ENCODE results near the gene CDH4.

The CDH4 gene

DNA sequence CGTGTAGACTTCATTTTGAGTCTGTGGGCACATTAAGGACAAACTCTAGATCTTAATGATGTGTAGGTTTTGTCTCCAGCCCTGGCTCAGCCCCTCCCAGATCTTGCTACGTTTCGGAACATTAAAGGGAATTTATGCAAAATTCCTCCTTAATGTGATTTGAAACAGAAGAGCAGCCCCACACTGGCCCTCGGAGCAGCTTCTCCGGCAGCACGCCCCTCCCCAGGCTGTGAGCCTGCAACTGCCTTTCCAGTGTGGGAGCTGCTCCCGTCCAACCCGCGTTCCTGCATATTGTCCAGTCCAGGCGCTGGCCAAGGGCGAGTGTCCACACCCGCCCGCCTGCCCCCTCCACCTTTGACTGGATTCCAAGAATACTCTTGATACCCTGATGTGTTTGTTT, 556.4 kb downstream of the CDH4 start:
- Histone ChIP-seq H3K36me3 (ENCODE audit: control insufficient read depth, insufficient read depth, low read length) (no peaks in the 10 kb centered on the region), H3K9me3 (ENCODE audit: control insufficient read depth, low read length) (no peaks in the 10 kb centered on the region), H3K4me1 (ENCODE audit: control insufficient read depth, insufficient read depth, low read length, poor library complexity, severe bottlenecking) (no peaks in the 10 kb centered on the region), H3K4me3 (ENCODE audit: extremely low read depth, insufficient read depth, low read length, poor library complexity, severe bottlenecking) (no peak overlapping the region), H3K27ac (ENCODE audit: low read depth, low read length, severe bottlenecking) (no peak overlapping the region)
- WGBS, 2 experiments (ENCODE audit: insufficient coverage in 2 of 2): 75 to 81% methylated on average over 8 to 11 of the region's 13 CpGs

DNA sequence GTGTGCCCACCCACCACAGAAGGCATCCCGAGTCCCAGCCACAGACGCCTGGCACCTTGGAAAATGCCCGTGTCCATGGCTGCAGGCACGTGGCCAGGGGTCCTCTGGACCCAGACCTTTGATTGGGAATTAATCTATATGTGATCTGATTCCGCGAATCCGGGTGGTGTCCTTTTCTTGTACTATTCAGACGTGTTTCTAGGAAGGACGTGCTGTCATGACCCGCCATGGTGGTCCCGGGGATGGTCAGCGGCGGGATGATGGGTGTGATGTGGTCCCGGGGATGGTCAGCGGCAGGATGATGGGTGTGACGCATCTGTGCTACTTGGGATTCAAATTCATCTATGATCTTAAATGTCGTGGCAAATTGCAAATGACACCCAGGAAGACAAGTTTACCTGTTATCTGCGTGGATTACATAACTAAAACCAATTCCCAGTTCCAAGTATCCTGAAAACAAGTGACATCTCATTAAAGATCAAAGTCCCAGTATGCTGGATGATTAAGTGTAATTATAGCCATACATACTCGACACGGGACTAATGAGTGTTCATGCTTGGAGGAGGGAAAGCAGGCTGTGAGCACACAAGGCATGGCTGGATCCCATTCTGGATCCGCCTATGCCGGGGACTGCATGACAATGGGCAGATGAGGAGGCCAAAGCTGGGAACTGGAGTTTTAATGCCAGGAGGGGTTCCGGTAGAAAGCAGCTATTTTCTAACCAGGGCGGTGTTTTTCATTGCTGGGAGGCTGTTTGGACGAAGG, 557.1 kb downstream of the CDH4 start:
- H3K4me1 ChIP-seq (ENCODE audit: control insufficient read depth, insufficient read depth, low read length, poor library complexity, severe bottlenecking): no peaks in the 10 kb centered on the region
- H3K4me3 ChIP-seq (ENCODE audit: extremely low read depth, insufficient read depth, low read length, poor library complexity, severe bottlenecking): no peak overlapping the region
- 88 to 94% methylated on average over 22 to 24 of the region's 25 CpGs for WGBS, 2 experiments (ENCODE audit: insufficient coverage in 2 of 2)
- no peaks in the 10 kb centered on the region for H3K9me3 ChIP-seq (ENCODE audit: control insufficient read depth, low read length)
- no peak overlapping the region for H3K27ac ChIP-seq (ENCODE audit: low read depth, low read length, severe bottlenecking)
- no peaks in the 10 kb centered on the region for H3K36me3 ChIP-seq (ENCODE audit: control insufficient read depth, insufficient read depth, low read length)

DNA sequence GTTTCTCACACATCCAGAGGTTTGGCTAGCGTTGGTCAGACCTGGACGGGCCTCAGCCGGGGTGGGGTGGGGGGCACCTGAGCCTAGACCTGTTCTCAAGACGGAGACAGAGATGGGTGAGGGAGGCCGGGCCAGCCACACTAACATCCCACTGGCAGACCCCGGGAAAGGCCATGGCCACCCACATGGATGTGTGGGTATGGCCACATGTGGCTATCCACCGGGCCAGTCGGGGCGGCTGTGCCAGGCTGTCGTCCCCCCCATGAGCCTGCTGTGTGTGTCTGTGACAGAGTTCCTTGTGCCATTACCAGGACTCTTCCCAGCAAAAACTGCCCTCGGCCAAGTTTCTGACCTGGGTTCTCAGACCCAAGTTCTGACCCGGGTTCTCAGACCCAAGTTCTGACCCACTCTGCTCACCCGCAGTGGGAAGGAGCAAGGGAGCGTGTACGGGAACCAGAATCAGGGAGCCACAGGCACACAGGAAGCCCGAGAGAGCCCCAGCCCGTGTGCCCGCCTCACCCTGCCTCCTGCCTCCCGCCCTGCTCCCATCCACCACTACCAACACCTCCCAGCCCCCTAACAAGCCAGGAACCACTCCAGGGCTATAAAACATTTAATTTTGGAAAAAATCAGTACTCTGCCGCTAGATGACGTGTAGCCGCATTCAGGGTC, 558.1 kb downstream of the CDH4 start:
- H3K4me1 ChIP-seq (ENCODE audit: control insufficient read depth, insufficient read depth, low read length, poor library complexity, severe bottlenecking): no peaks in the 10 kb centered on the region
- H3K27ac ChIP-seq (ENCODE audit: low read depth, low read length, severe bottlenecking): no peak overlapping the region
- H3K9me3 ChIP-seq (ENCODE audit: control insufficient read depth, low read length): no peaks in the 10 kb centered on the region
- WGBS, 2 experiments (ENCODE audit: insufficient coverage in 2 of 2): 90 to 97% methylated on average over 19 to 21 of the region's 22 CpGs
- no peak overlapping the region for H3K4me3 ChIP-seq (ENCODE audit: extremely low read depth, insufficient read depth, low read length, poor library complexity, severe bottlenecking)
- H3K36me3 ChIP-seq (ENCODE audit: control insufficient read depth, insufficient read depth, low read length): no peaks in the 10 kb centered on the region

DNA sequence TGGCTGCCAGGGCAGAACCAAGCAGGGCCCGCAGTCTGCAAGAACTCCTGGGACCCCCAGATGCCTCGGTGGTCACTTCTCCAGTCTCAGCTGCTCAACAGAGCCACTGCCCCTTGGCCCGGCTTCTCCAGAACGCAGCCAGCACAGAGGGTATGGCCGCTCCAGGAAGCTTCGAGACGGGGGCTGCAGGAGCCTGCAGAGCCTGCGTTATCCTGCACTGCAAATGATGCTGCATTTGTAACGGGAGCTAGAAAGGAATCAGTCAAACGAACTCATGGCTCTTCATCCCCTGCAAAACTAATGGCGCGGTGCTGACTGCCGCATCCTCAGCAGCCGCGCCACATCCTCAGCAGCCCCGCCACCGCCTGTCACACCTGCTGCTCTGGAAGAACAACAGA, 558.7 kb downstream of the CDH4 start:
- Histone ChIP-seq H3K4me1 (ENCODE audit: control insufficient read depth, insufficient read depth, low read length, poor library complexity, severe bottlenecking) (no peaks in the 10 kb centered on the region), H3K27ac (ENCODE audit: low read depth, low read length, severe bottlenecking) (no peak overlapping the region), H3K9me3 (ENCODE audit: control insufficient read depth, low read length) (no peaks in the 10 kb centered on the region), H3K4me3 (ENCODE audit: extremely low read depth, insufficient read depth, low read length, poor library complexity, severe bottlenecking) (no peak overlapping the region), H3K36me3 (ENCODE audit: control insufficient read depth, insufficient read depth, low read length) (no peaks in the 10 kb centered on the region)
- WGBS, 2 experiments (ENCODE audit: insufficient coverage in 2 of 2): 89% methylated on average over 16 to 17 of the region's 17 CpGs

DNA sequence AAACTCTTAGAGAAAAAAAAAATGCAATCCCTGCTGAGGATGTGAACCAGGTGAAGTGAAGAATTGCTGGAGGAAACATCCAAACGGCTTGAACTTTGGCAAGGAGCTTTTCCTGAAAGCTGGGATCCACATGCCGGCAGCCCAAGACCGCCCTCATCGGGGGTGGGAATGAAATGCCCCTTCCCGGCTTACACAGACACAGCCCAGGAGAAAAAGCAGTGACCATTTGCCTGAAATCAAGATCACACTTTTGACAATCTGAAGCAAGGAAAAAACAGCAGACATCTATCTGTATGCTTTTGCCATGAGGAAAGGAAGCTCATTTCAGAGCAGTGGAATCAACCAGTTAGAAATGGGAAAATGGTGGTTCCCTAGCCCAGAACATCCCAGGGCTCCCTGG, 559.1 kb downstream of the CDH4 start:
- Histone ChIP-seq H3K27ac (ENCODE audit: low read depth, low read length, severe bottlenecking) (no peak overlapping the region), H3K9me3 (ENCODE audit: control insufficient read depth, low read length) (no peaks in the 10 kb centered on the region), H3K4me1 (ENCODE audit: control insufficient read depth, insufficient read depth, low read length, poor library complexity, severe bottlenecking) (no peaks in the 10 kb centered on the region), H3K4me3 (ENCODE audit: extremely low read depth, insufficient read depth, low read length, poor library complexity, severe bottlenecking) (no peak overlapping the region), H3K36me3 (ENCODE audit: control insufficient read depth, insufficient read depth, low read length) (no peaks in the 10 kb centered on the region)
- 76 to 77% methylated on average over 5 of the region's 5 CpGs for WGBS, 2 experiments (ENCODE audit: insufficient coverage in 2 of 2)

DNA sequence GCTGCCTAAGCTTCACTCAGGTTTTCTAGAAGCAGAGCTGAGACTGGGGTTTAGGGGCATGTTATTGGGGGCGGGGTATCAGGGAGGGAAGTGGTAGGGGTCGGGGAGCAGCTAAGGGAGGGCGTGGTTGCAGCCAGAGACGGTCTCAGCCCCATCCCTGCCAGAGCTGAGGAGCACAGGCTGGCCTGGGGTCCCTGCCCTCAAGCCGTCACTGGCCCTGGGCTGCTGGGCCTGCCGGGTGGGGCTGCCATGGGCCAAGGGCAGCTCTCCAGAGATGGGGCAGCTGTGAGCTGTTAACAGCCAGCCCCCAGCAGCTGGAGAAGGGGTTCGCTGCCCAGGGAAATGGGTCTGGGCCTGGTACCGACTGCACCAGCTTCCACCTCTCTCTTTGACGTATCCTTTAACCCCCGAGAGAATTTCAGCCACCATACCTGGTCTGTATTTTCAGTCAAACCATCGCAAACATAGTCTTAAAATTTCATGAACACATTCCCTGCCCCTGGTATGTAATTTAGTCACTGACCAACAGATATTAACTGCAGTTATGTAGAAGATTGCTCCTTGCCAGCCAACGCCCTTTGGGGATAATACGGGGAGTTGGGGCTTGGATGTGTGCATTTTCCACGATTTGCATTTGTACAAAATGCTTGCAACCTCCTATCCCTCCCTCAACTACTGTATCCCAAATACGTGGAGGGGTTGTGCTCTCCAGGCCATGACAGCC, 560.2 kb downstream of the CDH4 start:
- no peak overlapping the region for H3K4me3 ChIP-seq (ENCODE audit: extremely low read depth, insufficient read depth, low read length, poor library complexity, severe bottlenecking)
- WGBS, 2 experiments (ENCODE audit: insufficient coverage in 2 of 2): 76 to 88% methylated on average over 10 of the region's 15 CpGs
- no peaks in the 10 kb centered on the region for H3K36me3 ChIP-seq (ENCODE audit: control insufficient read depth, insufficient read depth, low read length)
- no peak overlapping the region for H3K27ac ChIP-seq (ENCODE audit: low read depth, low read length, severe bottlenecking)
- no peaks in the 10 kb centered on the region for H3K4me1 ChIP-seq (ENCODE audit: control insufficient read depth, insufficient read depth, low read length, poor library complexity, severe bottlenecking)
- H3K9me3 ChIP-seq (ENCODE audit: control insufficient read depth, low read length): no peaks in the 10 kb centered on the region

DNA sequence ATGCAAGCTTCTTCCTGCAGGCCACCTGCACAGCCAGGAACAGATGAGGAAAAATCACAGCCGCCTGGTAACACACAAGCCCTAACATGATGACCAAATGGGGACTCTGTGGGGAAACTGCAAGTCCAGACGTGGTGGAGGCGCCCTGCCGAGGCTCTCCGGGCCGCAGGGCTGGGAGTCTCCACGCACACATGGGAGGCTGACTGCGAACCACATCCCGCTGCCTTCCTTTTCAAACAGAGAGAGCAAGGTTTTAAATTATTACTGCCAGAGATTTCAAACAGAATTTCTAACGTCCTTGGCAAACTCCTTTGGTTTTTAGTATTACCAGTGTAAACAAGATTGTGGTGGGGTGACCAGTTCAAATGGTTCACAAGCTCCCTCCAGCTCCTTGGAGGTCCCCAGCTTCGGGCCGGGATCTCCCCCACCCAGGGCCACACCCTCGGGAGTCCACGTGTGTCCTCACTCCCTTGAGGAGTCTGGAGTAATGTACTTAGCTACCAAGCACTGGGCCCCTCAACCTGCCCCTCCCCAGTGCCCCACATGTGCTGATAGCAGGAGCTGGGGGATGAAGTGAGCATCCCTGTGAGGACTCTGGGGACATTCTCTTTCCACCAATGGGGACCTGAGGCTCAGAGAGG, 560.9 kb downstream of the CDH4 start:
- H3K4me1 ChIP-seq (ENCODE audit: control insufficient read depth, insufficient read depth, low read length, poor library complexity, severe bottlenecking): no peaks in the 10 kb centered on the region
- no peak overlapping the region for H3K27ac ChIP-seq (ENCODE audit: low read depth, low read length, severe bottlenecking)
- no peaks in the 10 kb centered on the region for H3K36me3 ChIP-seq (ENCODE audit: control insufficient read depth, insufficient read depth, low read length)
- 93 to 95% methylated on average over 9 to 12 of the region's 14 CpGs for whole genome bisulfite sequencing, 2 experiments (ENCODE audit: insufficient coverage in 2 of 2)
- no peak overlapping the region for H3K4me3 ChIP-seq (ENCODE audit: extremely low read depth, insufficient read depth, low read length, poor library complexity, severe bottlenecking)
- no peaks in the 10 kb centered on the region for H3K9me3 ChIP-seq (ENCODE audit: control insufficient read depth, low read length)

DNA sequence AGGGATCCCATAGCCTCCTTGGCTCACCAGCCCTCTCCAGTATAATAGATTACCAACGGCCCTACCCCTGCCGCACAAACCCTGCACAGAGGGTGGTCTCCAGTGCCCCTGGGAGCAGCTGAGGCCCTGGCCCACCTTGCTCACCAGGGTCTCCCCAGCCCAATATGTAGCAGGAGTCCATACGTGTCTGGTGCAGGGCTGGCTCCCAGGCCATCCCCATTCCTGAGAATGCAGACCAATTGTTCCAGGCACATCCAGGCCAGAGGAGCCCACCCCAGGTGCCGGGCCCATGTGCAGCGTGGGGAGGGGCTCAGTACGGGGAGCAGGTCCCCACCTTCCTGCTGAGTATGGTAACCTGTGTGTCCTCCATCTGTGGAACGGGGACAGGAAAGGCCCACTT, 561.7 kb downstream of the CDH4 start:
- Histone ChIP-seq H3K4me1 (ENCODE audit: control insufficient read depth, insufficient read depth, low read length, poor library complexity, severe bottlenecking) (no peaks in the 10 kb centered on the region), H3K36me3 (ENCODE audit: control insufficient read depth, insufficient read depth, low read length) (no peaks in the 10 kb centered on the region), H3K9me3 (ENCODE audit: control insufficient read depth, low read length) (no peaks in the 10 kb centered on the region), H3K4me3 (ENCODE audit: extremely low read depth, insufficient read depth, low read length, poor library complexity, severe bottlenecking) (no peak overlapping the region), H3K27ac (ENCODE audit: low read depth, low read length, severe bottlenecking) (no peak overlapping the region)
- 80 to 91% methylated on average over 4 to 7 of the region's 7 CpGs for WGBS, 2 experiments (ENCODE audit: insufficient coverage in 2 of 2)

DNA sequence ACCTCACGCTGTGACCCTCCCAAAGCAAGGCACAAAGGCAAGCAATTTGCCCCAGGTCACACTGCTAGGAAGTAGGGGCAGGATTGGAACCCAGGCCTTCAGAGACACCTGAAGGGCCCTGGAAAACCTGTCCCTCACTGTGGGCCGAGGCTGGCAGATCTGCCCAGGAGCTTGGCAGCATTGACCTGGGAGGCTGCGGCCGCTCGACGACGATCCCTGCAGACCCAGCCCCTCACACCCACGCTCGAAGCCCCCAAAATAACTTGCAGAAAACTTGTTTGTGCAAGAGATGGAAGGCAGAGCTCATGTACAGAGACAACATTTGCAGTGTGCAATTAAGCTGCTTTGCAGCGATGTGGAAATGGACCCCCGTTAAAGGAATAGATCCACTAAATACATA, 562.2 kb downstream of the CDH4 start:
- 93 to 98% methylated on average over 4 to 9 of the region's 11 CpGs for WGBS, 2 experiments (ENCODE audit: insufficient coverage in 2 of 2)
- H3K9me3 ChIP-seq (ENCODE audit: control insufficient read depth, low read length): no peaks in the 10 kb centered on the region
- H3K4me3 ChIP-seq (ENCODE audit: extremely low read depth, insufficient read depth, low read length, poor library complexity, severe bottlenecking): no peak overlapping the region
- no peaks in the 10 kb centered on the region for H3K4me1 ChIP-seq (ENCODE audit: control insufficient read depth, insufficient read depth, low read length, poor library complexity, severe bottlenecking)
- H3K36me3 ChIP-seq (ENCODE audit: control insufficient read depth, insufficient read depth, low read length): no peaks in the 10 kb centered on the region
- H3K27ac ChIP-seq (ENCODE audit: low read depth, low read length, severe bottlenecking): no peak overlapping the region

DNA sequence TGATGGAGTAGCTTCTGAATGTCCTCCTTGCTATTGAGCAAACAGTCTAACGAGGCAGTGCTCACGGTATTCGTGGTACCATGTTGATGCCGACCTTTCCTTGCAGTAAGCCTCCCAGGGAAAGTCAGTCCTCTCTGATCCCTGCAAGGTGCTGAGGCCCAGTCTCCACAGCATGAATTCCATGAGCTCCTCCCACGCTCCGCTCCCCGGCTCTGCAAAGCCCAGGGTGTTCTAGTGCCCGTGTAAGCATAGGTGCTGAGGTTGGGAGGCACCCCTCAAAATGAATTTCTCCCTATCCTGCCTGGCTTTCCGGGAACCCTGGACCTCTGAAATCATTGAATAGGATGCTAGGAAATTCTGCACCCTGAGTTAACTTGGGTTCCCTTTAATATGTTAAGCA, 562.7 kb downstream of the CDH4 start:
- no peak overlapping the region for H3K4me3 ChIP-seq (ENCODE audit: extremely low read depth, insufficient read depth, low read length, poor library complexity, severe bottlenecking)
- H3K36me3 ChIP-seq (ENCODE audit: control insufficient read depth, insufficient read depth, low read length): no peaks in the 10 kb centered on the region
- 84 to 89% methylated on average over 8 to 9 of the region's 9 CpGs for WGBS, 2 experiments (ENCODE audit: insufficient coverage in 2 of 2)
- H3K4me1 ChIP-seq (ENCODE audit: control insufficient read depth, insufficient read depth, low read length, poor library complexity, severe bottlenecking): no peaks in the 10 kb centered on the region
- no peaks in the 10 kb centered on the region for H3K9me3 ChIP-seq (ENCODE audit: control insufficient read depth, low read length)
- no peak overlapping the region for H3K27ac ChIP-seq (ENCODE audit: low read depth, low read length, severe bottlenecking)

Measured in mesodermal cell (in vitro differentiated cells).